Thyroid gland (tissue), 4 donors: Measurements from ENCODE around the gene HUWE1. TPM values are rescaled to one million over a fixed set of nuclear protein-coding genes. Genes with fewer than 3 reads are reported as not detected.

Experiments
- DNase-seq, 2 donors: peaks; one replicate each; pipeline ENCODE4 v3.0.0-alpha.2; 2019
- H3K27ac ChIP-seq, 3 donors: fragments of 200-600 bp; sonication (generic); 1 replicate in 2 of 3; 2 replicates in 1 of 3; pipeline ENCODE4 v1.5.1; 2016 to 2019; ENCODE audit warnings: mild to moderate bottlenecking in 1 of 3, moderate library complexity in 1 of 3
- H3K27me3 ChIP-seq: fragments of 200-600 bp; sonication (generic); one replicate; pipeline ENCODE4 v1.5.1; 2019
- H3K36me3 ChIP-seq, 2 donors: fragments of 200-600 bp; sonication (generic); one replicate each; pipeline ENCODE4 v1.5.1; 2016 to 2019
- H3K4me1 ChIP-seq, 2 donors: fragments of 200-600 bp; sonication (generic); one replicate each; pipeline ENCODE4 v1.5.1; 2017 to 2019
- H3K4me3 ChIP-seq, 3 donors: fragments of 200-600 bp; sonication (generic); replicated peaks in 1 of 3; 1 replicate in 2 of 3; 2 replicates in 1 of 3; pipeline ENCODE4 v1.5.1; 2016; ENCODE audit warnings: mild to moderate bottlenecking in 1 of 3
- H3K9me3 ChIP-seq: fragments of 200-600 bp; sonication (generic); one replicate; pipeline ENCODE4 v1.5.1; 2017
- POLR2A ChIP-seq, 2 donors: fragments of 450-650 bp; IDR thresholded peaks; one replicate each; pipeline ENCODE4 v1.6.1; 2017; ENCODE audit warnings: antibody characterized with exemption in 2 of 2, mild to moderate bottlenecking in 2 of 2, moderate library complexity in 1 of 2
- WGBS, 2 donors: methylation state at CpG; one replicate each; pipeline ENCODE4 v1.1.5; 2017; 5-methylcytosine and 5-hydroxymethylcytosine counted together
- intact Hi-C: fragments of 100-400 bp; cut with DNase I; formaldehyde crosslinking; loops from one replicate; pipeline ENCODE4 v1.15.1; 2023
- total RNA-seq, 4 donors: library from RNA; depleted of rRNA; stranded (reverse); fragments of >200 nt; gene quantifications; one replicate each; pipeline ENCODE4 v1.2.3, GENCODE V29; 2016
- TF ChIP-seq, protein P1 (sequence below), 6 experiments: fragments of 200-600 bp in 3 of 6; fragments of 450-650 bp in 3 of 6; sonication (generic) in 3 of 6; IDR thresholded peaks; one replicate each; pipeline ENCODE4 v1.5.1; 2016 to 2019; ENCODE audit warnings: antibody characterized with exemption in 6 of 6, mild to moderate bottlenecking in 2 of 6, inconsistent platforms in 1 of 6, moderate library complexity in 1 of 6

The HUWE1 gene
- total RNA-seq, 4 donors from 2014 or later, result 101 to 165 (median 151) TPM

DNA sequence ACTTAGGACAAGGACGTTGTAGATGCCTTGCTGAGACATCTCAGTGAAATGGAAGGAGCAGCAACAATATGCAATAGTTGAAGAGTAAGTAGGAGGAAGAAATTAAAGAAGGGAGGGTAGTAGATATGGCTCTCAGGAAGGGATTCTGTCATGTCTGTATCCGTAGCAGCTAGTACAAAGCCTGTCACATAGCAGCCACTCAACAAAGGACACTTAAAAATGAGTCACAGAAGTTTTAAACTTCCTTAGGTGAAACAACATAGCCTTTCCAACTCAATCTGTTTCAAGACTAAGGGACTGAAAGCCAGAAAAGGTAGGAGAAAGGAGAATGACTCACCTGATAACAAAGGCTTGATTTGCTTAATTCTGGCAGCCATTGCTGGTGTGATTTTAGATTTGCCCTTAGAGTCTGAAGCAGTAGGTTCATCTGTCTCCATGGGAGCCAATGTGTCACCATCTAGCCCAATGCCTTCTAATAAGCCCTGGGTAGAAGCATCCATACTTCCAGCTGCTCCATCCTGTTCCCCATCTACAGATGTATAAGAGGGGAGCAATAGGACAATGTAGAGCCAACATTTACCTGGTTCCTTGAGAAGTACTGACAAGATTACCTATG, 86.6 kb downstream of the HUWE1 start:
- no peak overlapping the region for H3K4me3 ChIP-seq
- WGBS, 2 donors, result 84 to 85% methylated on average over 2 of the region's 2 CpGs
- TF ChIP-seq, protein P1, sequence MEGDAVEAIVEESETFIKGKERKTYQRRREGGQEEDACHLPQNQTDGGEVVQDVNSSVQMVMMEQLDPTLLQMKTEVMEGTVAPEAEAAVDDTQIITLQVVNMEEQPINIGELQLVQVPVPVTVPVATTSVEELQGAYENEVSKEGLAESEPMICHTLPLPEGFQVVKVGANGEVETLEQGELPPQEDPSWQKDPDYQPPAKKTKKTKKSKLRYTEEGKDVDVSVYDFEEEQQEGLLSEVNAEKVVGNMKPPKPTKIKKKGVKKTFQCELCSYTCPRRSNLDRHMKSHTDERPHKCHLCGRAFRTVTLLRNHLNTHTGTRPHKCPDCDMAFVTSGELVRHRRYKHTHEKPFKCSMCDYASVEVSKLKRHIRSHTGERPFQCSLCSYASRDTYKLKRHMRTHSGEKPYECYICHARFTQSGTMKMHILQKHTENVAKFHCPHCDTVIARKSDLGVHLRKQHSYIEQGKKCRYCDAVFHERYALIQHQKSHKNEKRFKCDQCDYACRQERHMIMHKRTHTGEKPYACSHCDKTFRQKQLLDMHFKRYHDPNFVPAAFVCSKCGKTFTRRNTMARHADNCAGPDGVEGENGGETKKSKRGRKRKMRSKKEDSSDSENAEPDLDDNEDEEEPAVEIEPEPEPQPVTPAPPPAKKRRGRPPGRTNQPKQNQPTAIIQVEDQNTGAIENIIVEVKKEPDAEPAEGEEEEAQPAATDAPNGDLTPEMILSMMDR (IDR thresholded peaks at IDR 0.05), result no peak
- TF ChIP-seq POLR2A (IDR thresholded peaks at IDR 0.05), result no peak
- DNase-seq, result no peak
- no peak overlapping the region for H3K27ac ChIP-seq
- H3K27me3 ChIP-seq, result no peaks in the 10 kb centered on the region
- no peaks in the 10 kb centered on the region for H3K4me1 ChIP-seq
- H3K36me3 ChIP-seq, result peaks cover 21 to 40% of the 10 kb centered on the region in 2 donors
- intact Hi-C loops, result no loop called here
- H3K9me3 ChIP-seq, result no peaks in the 10 kb centered on the region

DNA sequence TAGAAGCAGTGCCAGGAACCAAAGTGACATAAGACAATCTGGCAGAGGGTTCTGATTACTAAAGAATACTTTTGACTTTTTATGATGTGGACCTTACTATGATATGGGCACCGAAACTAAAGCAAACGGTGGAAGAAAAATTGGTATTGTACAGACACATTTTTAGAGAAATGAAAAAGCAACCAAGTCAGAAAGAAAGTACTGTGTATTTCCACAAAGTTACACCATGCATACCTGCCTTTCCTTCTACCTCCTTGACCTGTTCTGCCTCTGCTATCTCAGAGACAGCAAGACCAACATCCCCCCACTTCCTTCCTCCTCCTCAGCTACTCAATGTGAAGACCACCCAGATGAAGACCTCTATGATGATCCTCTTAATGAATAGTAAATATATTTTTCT, 88.3 kb downstream of the HUWE1 start:
- Histone ChIP-seq H3K36me3 (peaks cover 15 to 43% of the 10 kb centered on the region in 2 donors), H3K4me1 (no peaks in the 10 kb centered on the region), H3K27me3 (no peaks in the 10 kb centered on the region), H3K9me3 (no peaks in the 10 kb centered on the region), H3K4me3 (no peak overlapping the region), H3K27ac (no peak overlapping the region)
- intact Hi-C loops, result no loop called here
- WGBS, 2 donors, result 80 to 93% methylated on average over 2 of the region's 2 CpGs
- TF ChIP-seq, protein P1 (IDR thresholded peaks at IDR 0.05), result no peak
- no peak for TF ChIP-seq POLR2A (IDR thresholded peaks at IDR 0.05)
- DNase-seq, result no peak

DNA sequence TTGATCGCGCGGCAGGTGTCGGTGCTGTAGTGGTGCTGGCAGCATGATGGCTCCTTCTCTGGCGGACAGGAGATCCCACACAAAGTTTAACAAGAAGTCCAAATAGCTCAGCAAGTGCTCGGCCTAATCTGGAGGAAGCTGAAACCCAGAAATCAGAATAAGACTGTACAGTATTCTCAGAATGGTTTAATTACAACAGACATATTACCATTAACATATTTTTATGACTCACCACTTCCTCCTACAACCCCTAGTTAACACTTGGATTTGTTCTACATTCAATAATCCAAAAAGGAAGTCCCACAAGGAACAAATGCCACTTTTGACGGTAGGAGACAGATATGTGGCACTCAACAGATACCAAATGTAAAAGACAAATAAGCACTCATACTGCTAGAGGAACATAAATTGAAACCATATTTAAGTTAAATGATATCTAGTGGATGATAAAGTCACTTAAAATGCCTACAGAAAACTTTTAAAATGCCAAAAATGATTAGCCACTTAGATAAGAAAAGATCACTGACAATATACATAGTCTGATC, 91.2 kb downstream of the HUWE1 start:
- peaks cover 32 to 50% of the 10 kb centered on the region in 2 donors for H3K36me3 ChIP-seq
- WGBS, 2 donors, result 91 to 92% methylated on average over 7 of the region's 7 CpGs
- no peak overlapping the region for H3K27ac ChIP-seq
- no peak for DNase-seq
- H3K4me3 ChIP-seq, result no peak overlapping the region
- intact Hi-C loops, result no loop called here
- no peaks in the 10 kb centered on the region for H3K27me3 ChIP-seq
- no peaks in the 10 kb centered on the region for H3K4me1 ChIP-seq
- TF ChIP-seq, protein P1 (IDR thresholded peaks at IDR 0.05), result no peak
- no peaks in the 10 kb centered on the region for H3K9me3 ChIP-seq

DNA sequence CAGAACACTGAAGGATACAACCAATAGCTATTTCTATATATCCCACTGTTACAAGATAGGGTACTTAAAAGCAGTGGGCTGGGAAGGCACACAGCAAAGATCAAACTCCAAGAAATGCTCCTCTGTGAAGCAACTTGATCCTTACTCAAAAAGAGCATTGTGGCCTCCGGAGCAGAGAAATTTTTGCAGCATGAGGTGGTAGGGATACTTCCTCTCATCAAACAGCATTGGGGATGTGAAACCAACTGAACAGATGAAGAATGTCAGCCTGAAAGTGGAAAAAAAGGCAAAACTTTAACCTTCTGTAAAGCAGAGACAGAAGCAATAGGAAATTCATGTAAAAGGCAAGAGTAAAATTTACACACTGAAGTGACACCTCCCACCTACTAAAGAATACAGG, 92.2 kb downstream of the HUWE1 start:
- TF ChIP-seq, protein P1 (IDR thresholded peaks at IDR 0.05), result no peak
- no peak for TF ChIP-seq POLR2A (IDR thresholded peaks at IDR 0.05)
- Histone ChIP-seq H3K27me3 (no peaks in the 10 kb centered on the region), H3K9me3 (no peaks in the 10 kb centered on the region), H3K36me3 (peaks cover 34 to 56% of the 10 kb centered on the region in 2 donors), H3K27ac (no peak overlapping the region), H3K4me3 (no peak overlapping the region), H3K4me1 (no peaks in the 10 kb centered on the region)
- intact Hi-C loops, result no loop called here
- 92 to 100% methylated on average over 1 of the region's 1 CpG for WGBS, 2 donors
- no peak for DNase-seq

DNA sequence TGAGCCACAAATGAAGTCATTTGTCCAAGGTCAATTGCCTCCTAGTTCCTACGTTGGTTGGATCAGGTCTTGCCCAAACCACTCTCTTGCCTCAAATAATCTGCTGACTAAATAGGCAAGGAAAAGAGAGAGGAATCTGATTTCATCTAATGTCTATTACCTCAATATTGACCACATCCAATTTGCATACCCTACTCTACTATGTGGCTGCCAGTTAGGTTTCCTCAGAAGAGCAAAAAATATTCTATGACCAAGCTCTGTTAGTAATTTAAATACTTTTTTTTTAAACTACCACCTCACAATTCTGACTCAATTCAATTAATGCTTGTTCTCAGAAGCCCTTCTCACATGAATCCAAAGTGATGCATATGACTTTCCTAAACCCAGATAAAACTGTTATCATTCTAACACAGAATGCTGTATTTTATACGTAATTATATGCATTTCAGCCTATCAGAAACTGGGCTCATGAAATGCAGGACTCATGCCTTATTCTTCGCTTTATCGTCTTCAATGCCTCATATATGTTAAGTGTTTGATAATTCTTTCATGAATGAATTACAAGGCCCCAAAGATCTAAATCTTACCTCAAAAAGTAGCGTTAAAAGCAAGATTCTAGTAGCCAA, 98.6 kb downstream of the HUWE1 start:
- Histone ChIP-seq H3K36me3 (peaks cover 68 to 88% of the 10 kb centered on the region in 2 donors), H3K27ac (no peak overlapping the region), H3K4me1 (no peaks in the 10 kb centered on the region), H3K27me3 (no peaks in the 10 kb centered on the region), H3K4me3 (no peak overlapping the region), H3K9me3 (no peaks in the 10 kb centered on the region)
- TF ChIP-seq, protein P1 (IDR thresholded peaks at IDR 0.05), result no peak
- TF ChIP-seq POLR2A (IDR thresholded peaks at IDR 0.05), result no peak
- intact Hi-C loops, result no loop called here
- DNase-seq, result no peak
- 94 to 96% methylated on average over 5 of the region's 5 CpGs for WGBS, 2 donors
